GM19467 (cell line): ENCODE data around the gene NDUFV1.
A peak's percentile ranks its signal among the peaks of the same experiment; 100 is the strongest.

ENCODE experiments used
- ATAC-seq: cut with Tn5 transposase; IDR thresholded peaks from one replicate; pipeline ENCODE4 v1.9.1; 2021; ENCODE audit warnings: mild to moderate bottlenecking, moderate library complexity; ENCODE audit not compliant: unreplicated experiment

Gene NDUFV1

DNA sequence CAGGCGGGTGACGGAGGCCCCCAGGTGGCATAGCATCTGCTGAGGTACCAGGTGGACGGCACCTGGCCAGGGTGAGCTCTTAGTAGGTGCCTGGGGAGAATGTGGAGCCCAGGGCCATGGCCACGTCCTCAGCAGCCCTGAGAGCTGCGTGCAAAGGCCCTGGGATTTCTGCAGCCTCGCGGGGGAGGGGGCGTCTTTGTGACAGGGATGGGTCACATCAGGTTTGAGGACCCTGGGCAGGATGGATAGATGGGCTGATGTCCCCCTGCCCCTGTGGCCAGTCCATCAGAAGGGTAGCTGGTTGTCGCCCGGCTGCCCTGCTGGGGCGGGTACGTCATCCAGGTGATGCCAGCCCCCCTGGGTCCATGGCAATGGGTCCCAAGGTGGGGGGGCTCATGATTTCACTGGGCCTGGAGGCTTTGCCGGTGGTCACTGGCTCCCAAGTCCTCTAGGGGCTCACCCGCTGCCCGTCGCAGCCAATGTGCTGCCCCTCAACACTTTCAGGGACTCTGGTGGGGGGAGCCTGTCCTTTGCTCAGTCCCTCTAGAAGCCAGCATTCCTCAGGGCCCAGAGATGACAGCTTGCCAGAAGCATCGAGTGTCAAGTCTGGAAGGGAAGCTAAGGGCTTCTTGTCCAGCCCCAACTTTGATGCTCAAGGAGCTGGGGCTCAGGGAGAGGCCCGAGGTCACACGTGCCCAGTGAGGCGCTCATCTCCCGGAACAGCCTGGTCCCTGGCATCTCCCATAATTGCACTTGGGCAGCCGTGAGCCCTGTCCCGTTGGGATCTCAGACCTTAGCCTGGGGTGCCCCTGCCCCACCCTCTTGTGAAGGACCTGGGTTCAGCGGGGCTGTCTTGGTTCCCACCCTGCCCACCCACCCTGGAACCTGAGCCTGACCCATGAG lies 32.0 kb downstream of the NDUFV1 start:
- ATAC-seq = no peak

DNA sequence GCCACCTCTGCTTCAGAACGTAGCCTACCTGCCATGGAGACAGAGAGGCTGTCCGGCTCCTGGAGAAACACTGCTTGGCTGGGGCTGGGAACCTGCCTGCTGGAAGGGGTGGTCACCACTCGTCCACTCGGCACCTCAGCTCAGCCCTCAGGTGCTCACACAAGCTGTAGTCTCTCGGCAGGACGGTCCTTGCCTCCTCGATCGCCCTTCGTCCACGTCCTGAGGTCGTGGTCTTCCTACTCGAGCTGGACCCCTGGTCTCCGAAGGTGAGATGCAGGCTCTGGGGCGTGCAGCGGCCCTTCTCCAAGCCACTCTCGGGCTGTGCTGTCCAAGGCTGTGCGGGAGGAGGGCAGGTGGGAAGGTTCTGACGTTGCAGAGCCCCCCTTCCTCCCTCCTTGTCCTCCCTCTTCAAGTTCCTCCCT lies 32.7 kb downstream of the NDUFV1 start, which contains the start of gene TBX10:
Gene TBX10 (minus strand): TSS at position 326 of the 422 bp plus-strand sequence. CDS start 291 bp downstream, at position 35.
- ATAC-seq = no peak

DNA sequence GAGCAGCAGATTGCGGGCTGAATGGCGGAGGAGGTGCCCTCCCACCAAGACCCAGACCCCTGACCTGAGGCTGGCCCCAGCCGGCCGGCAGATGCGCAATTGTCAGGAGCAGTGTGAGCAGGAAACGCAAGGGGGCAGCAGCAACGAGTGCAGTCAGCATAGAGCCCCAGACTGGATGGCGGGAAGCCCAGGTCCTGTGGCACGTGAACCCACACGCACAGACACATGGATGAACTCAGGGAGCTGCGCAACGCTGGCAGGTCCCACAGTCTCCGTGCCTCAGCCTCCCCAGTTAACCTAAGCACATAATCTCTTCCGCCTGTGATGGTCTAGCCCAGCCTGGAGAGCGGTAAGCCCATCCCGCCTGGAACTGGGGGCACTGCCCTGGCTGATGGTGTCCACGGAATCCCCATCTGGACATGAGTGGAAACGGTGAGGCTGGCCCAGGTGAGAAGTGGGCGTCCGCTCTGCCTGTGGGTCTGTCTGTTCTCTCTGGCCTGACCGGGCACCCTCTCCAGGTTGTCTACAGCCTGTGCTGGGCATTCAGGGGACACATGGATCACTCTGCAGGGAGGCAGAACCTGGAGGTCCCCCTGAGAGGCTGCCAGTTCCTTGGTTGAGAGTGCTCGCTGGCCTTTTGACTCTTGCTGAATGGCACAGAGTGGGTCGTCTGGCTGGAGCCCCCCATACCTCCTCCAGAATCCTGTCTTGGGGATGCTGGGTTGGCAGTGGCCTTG lies 33.5 kb downstream of the NDUFV1 start:
- no peak for ATAC-seq

DNA sequence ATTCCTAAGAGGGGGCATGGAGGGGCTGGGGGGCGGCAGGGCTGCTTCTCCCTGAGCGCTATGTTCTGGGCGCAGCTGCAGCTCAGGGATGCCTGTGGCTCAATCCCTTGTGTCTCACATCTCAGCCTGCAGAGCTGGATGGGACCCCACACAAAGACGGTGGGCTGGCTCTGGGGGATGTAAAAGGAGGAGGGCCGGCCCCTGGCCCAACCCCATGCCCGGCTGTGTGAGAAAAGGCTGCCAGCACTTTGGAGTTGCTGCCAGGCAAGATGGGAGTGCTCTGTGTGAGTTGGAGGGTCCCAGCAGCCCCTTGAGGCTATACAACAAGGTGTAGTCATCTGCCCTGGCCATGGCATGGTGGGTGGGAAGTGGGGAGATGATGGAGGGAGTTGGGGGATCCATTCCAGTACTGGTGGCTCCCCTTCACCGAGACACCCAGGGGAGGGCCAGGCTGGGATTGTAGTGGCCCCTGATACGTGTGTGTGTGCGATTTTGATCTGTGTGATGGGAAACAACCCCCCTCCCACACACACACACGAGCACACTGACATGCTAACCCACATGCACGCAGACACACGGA lies 34.1 kb downstream of the NDUFV1 start:
- no peak for ATAC-seq

DNA sequence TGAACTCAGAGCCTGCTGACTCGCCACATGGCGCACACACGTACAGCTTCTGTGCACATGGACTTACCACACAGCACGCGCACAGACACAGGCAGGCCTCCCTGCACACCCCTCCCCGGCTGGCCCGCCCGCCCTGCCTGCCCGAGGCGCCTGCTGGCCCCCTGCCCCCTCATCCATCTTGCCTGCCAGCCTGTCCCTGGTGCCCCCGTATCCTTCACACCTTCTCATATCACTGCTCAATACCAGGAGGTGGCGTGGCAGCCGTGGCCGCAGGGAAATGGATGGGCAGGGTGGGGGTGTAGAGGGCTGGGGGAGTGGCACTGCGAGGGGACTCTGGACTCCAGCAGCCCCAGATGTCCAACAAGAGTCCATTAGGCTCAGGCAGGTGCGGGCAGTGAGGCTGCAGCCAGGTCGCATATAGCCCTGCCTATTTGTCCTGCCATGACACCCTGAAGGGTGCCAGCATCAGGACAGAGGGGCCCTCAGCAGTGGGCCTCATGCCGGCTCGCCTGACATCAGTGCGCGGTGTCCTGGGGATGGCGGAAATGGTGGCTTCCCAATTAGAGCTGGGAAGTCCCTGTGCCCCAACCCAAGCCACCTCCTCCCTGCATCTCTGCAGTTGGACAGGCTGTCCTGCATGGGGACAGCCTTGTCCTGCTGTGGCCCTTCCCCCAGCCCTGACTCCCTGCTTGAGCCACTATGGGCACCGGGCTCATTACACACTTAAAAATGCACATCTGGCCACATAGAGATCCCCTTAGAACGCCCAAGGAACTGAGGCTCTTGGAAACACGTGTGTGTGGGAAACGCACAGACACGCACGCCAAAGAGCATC lies 34.8 kb downstream of the NDUFV1 start:
- no peak for ATAC-seq

DNA sequence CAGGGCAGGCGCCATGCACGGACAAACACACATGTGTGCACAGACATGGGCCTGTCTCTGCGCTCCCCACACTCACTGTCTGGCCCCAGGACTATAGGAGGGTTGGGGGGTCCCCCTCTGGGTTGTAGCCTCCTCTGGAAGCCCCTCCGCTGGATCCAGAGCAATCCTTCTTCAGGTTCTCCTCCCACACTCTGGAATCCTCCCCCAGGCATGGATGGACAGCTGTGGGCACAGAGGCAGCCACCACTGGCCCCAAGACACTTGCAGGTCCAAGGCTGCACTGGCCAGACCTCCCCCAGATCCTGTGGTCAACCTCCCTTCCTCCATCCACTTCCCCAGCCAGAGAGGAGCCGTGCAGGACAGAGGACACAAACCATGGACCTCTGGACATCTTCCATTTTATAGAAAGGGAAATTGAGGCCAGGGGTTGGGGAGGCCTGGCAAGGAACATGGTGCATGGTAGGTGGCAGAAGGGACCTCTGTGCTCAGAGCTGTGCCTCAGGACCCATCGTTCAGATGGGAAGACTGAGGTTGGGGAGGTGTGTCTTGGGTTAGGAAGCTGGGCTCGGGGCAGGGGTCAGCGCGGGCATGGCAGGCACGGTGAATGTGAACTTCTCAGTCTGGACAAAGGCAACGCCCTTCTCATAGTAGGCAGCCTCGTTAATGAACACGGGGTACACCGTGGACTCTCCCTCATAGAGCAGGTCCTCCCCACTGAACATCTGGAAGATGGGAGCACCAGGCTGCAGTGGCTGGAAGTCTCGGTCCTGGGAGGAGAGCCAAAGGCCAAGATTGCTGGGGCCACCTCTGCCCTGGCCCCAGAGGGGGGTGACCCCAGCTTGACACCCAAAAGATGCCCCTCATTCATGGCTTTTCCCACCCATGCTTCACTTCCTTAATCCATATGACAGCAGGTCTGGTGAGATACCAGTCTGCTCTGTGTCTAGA lies 35.7 kb downstream of the NDUFV1 start:
- no peak for ATAC-seq

DNA sequence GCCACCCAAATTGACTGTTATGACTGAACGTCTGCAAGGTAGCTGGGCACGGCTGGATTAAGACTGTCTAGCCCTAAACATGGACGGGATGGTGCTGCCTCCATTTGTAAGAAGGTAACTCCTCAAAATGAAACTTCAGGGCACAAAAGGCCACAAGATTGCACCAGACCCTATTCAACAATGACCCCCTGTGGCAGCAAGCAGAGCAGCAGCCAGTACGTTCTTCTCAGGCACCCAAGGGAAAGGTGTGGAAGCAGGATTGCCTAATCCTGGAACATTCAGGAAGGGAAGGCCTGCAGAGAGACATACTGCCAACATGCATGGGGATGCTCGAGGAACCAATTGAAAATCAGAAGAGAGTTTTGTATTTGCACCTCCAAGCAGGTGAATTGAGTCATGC lies 37.3 kb downstream of the NDUFV1 start:
- ATAC-seq = no peak

DNA sequence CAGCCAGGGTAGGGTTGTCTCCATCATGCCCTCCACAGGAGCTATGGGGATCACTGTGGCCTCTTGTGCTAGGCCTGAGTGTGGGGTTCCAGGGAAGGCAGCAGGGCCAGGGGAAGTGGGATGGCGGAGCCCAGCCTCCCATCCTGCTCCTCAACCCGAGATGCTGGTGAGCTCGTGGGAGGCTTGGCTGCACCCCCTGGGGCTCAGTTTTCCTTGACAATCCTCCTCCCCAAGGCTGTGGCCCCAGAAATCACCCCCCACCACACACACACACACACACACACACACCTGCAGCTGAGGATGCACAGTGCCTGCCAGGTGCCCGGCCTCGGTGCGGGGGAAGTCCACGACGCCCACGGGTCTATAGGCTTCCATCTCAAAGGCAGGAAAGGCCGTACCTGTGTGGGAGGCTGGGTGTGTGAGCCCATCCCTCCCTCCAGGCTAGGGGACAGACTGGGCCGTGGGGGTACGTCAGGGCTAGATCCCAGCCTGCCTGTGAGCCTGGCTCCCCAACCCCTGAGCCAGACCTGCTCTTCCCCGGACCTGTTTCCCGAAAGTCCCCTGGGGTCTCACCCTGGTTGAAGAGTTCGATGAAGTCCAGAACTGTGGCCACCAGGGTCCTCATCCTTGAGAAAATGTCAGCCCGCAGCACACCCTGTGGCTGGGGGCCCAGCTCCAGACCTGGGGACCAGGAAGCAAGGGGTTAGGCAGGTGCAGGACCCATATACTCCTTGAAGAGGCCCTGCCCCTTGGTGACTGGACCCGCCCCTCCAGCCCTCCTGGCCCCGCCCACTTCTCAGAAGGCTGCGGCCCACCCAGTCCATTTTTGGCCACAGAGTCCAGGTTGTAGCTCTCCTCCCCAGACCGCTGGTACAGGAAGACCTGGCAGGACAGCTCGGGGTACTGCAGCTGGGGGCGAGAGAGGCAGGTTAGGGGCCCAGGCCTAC lies 38.0 kb downstream of the NDUFV1 start:
- no peak for ATAC-seq

DNA sequence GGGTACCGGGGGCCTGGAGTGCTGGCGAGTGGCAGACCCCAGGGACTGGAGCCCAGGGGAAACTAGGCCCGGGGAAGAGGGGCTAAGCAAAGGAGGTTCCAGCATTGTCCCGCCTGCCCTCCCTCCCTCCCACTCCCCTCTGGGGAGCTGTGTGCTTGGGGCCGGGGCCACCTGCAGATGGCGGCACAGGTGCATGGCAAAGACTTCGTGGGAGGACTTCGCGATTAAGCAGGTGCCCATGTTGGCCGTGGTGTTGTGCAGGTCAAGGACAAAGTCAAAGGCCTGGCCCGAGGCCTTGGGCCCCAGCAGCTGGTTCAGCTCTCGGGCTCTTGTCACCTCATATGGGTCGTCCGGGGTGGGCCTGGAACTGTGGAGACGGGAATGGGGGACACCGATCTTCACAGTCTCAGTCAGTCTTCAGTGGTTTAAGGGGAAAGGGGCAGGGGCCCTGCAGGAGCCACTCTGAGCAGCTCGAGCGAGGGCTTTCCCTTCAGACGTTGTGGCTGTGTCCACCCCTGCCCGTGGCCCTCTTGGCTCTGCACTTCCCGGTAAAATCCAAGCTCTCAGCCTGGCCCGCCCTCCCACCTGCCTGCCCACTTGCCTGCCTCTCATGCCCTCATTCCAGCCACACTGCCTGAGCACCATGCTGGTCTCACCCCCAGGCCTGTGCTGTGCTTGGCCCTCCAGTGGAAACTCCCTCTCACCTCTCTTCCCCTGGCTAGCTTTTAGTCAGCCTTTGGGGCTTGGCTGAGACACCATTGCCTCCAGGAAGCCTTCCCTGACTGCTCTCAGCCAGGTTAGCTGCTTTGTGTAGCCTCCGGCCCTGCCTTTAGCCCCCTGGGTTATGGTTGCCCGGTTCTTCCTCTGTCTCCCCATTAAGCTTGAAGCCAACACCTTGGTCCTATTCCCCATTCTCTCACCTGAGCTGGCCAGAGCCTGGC lies 39.1 kb downstream of the NDUFV1 start:
- ATAC-seq = no peak

DNA sequence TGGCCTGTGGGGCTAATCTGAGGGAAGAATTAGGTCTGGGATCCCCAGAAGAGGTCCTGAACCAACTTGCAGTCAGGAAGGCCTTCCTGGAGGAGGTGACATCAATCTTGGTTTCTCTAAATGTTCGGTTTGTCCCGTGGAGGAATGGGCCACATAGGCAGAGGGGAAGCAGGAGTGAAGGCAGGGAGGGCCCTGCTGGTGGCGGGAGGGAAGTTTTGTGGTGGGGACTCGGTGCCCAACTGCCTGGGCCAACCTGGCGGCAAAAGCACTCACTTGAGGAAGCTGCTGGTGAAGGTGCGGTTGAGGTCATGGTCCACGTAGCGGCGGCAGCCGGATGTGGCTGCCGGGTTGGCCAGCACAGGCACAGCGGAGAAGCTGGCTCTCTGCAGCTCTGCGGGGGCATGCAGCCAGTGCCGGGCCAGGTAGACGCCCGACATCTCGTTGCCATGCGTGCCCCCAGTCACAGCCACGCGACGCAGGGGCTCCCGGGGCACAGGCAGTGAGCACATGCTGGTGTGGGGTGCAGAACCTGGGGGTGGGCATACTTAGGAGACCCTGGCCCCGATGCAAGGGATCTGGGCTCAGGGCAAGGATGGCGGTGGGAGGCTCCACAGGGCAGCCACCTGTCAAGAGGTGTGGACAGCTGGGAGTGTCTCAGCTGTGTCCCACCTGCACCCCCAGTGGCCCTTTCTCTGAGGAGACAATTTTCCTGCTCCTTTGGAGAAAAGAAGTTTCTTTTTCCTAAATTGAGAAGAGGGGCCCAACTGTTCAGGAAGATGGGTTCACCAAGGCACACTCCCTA lies 40.0 kb downstream of the NDUFV1 start:
- peak; percentile 33 for ATAC-seq

DNA sequence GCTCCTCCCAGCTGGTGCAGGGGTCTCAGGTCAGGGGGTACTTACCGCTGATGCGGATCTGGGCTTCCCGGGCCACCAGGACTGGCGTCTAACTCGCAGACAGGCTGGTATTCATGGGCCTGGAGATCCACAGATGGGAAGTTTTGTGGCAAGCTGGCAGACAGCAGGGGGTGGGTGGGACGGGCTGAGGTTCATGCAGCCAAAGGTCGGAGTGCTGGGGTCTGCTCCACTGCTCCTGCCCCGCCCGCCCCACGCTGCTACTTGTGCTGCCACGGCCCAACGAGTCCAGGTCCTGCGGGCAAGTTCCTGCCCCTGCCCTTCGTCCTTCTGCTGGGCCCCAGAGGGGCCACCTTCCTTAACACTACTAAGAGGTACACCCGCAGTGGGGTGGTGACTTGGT lies 40.7 kb downstream of the NDUFV1 start:
- ATAC-seq = no peak

DNA sequence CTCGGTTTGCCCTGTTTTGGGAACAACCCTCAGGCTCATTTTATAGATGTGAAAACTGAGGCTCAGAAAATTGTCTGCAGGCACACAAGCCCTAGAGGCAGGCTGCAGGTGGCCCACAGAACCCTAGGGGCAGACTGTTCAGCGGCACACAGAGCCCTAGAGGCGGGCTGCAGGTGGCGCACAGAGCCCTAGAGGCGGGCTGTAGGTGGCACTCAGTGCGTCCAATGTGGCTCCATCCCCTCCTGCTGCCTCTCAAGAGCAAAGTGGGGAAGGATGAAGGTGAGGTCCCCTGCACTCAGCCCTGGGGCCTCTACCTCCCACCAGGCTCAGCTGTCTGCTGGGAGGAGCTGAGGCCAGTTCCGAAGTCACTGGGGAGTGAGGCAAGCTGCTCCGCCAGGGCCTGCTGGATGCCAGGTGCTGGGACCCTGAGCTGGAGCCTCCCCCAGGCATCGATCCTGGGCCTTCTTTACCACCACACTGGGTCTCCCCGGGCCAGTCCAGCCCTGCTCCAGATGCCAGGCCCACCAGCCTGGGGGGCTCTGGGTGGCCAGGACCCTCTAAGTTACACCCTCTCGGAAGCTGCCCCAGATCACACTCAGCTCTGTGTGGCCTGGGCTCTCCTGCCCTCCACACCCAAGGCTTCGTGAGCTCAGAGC lies 41.5 kb downstream of the NDUFV1 start:
- peak; percentile 42 for ATAC-seq

DNA sequence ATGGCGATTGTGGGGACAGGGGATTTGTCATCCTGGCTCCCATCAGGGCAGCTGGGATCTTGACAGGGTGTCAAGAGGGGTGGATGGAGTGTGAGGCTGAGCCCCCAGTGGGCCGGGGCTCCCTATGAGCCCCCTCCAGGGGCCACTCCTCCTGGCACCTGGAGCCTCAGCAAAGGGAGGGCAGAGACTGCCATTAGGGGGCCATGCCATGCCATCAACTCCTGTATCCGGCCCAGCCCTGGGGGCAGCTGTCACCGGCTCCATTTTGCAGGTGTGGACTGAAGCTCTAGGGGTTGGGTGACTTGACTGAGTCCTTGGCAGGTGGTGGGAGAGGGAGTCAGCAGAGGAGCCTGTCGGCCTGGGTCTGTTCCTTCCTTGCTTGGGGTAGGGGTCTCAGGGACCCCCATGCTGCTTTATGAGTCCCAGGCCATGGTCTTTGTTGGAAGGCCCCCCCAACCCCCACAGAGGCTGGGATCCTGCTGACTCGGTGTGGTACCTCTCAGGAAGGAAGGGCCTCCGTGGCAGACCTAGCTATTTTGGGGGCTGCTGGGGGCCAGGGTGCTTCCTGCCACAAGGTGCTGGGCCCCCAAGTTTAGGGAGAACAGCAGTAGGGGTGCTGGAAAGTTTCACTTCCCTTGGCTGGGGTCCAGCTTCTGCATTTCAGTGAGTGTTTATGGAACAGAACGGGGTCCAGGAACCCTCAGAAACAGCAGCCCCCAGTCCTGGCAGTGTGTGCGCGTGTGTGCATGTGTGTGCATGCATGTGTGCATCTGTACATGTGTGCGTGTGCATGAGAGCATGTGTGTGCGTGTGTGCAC lies 42.3 kb downstream of the NDUFV1 start:
- ATAC-seq = no peak

DNA sequence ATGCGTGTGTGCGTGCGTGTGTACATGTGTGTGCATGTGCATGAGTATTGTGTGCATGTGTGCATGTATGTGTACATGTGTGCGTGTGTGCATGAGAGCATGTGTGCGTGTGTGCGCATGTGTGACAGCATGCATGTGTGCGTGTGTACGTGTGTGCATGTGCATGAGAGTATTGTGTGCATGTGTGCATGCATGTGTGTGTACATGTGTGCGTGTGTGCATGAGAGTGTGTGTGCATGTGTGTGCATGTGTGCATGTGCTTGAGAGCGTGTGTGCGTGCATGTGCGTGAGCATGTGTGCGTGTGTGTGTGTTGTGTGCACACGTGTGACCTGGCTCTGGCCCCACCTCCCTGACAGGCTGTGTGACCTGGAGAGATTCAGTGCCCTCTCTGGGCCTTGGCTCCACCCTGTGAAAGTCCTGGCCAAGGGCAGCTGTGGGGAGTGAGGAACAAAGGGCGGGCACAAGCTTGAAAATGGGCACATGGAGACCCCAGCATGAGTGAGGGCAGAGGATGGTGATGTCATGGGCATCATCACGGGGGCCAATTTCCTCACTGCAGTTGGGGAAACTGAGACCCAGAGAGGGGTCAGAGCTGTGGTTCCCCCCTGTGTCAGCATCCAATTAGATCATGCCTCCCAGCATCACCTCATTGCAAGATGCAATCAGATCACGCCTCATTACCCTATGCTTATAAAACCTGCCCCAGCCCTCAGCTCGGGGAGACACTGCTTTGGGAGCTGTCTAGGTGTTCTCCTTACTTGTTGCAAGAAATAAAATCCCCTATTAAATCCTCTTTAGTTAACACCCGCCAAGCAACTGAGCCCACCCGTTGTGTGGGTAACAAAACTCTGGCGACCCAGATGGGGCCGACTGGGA lies 43.1 kb downstream of the NDUFV1 start:
- no peak for ATAC-seq
